Stimulated activated naive CD4-positive, alpha-beta T cell (primary cell): ENCODE data around the gene SSBP4.

ENCODE experiments used
- DNase-seq, 6 experiments: peaks; one replicate each; lab custom pipeline; 2025; lab: John Stamatoyannopoulos, UW

SSBP4 gene

GRCh38 chr19:18420930-18421329 lies 1.7 kb downstream of the SSBP4 start:
- DNase-seq: no peak

DNA sequence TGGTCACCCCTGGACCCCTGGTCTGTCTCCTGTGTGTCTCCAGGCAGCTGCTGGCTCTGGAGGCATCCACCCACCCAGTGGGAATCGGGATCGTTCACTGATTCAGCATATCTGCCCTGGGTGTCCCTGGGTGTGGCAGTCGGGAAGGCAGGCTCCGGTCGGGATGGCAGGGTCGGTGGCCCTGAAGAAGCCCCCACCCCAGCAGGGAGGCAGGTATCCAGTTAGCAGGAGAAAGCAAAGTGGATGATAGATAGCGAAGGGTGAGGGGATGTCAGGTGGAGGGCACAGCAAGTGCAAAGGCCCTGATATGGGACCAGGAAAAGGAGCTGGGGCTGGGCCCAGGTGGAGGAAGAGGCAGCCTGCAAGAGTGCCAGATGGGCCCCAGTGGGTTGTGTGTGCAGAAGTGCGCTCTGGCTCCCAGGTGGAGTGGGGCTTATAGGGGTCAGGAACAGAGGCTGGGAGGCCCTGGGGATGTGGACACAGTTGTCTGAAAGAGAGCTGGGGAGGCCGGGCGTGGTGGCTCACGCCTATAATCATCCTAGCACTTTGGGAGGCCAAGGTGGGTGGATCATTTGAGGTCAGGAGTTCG lies 2.3 kb downstream of the SSBP4 start:
- no peak for DNase-seq

DNA sequence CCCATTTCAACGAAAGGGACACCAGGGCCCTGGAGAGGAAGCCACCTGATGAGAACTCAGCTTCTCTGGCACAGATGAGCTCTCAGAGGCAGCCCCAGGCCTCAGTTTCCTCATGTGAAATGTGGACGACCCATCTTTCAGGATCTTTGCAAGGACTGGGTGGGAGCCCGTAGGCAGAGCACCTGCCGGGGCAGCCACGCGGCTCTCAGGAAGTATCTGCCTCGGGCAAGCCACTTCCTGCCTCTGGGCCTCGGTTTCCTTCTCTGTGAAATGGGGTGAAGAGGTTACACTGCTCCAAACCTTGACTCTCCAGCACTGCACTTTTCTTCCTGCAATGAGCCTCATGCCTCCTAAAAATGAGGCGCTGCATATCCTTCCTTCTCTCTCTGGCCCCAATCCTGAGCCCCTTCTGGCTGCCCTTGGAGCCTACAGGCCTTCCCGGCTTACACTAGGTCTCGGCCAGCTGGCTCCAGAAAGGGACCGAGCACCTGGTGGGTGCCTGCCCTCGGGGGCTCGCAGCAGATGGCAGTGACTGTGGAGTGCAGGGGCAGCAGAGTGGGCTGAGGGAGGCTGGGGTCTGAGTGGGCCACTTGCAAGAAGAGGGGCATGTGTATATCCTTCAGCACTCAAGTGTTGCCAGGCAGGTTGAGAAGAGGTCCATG lies 3.5 kb downstream of the SSBP4 start:
- DNase-seq: no peak

- no peak for DNase-seq
These were observed 4.2 kb downstream of the SSBP4 start for GRCh38 chr19:18423258-18424020.

GRCh38 chr19:18424122-18424889 lies 5.1 kb downstream of the SSBP4 start:
- no peak for DNase-seq

DNA sequence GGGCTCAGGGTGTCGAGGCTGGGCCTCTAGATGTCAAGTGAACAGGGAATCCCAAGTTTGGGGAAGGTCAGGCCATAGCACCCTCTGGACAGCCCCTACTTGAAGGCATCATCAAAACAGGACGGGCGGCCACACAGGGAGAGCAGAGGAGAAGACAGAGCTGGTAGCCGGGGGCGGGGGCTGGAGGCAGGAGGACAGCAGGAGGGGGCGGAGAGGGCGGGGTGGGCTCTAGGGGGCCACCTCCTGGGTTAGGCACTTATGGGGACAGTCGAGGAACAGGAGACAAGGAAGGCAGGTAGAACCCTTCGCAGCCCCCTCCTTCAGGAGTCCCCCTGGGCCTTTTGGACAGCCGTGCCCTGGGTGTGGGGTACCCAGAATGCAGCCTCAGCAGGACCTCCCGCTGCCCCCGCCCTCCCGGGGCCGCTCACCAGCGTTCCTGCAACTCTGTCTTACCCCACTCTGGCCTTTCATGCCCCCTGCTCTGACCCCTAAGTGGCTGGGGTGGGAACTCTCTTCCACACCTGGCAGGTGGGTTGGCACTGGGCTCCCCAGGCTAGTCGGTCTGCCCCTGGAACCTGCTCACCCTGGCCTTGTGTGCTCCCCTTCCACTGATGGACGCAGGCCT lies 5.8 kb downstream of the SSBP4 start:
- DNase-seq: no peak

DNA sequence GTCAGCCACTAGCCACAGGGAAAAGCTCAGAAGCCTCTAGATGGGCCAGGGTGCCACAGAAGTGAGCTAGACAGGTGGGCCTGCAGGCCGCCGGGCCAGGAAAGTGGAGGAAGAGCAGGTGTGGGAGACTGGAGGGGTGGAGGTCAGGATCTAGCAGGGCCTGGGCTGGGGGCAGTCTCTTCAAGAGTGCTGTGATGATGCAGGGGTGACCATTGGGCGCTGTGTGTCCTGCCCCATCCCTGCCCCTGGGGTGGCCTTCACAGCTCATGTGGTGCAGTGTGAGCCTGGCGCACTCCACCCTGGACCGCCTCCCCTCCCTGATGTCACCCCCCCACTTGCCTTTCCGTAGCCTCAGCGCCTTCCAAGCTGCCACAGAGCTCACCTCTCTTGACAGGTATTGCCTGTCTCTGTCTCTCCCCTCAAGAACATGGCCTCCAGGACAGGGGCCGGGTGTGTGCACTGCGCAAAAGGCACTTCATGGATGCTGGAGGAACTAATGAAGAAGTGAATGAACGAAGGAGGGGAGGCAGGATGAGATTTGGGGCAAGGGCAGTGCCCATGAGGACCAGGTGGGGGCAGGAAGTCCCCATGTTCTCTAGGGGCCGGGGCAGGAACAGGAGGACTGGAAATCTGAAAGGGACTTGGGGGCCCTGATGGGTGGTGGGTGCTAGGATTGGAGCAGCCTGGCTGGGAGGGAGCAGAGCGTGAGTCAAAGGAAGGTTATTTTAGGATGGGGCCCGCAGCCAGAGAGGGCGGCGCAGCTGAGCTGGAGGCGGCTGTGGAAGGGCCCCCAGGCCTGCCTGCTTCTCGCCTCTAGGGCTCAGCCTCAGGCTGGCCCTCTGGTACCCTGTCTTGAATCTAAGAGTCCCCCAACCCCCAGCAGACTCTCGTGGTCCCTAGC lies 6.6 kb downstream of the SSBP4 start:
- no peak for DNase-seq

GRCh38 chr19:18426416-18426767 lies 7.2 kb downstream of the SSBP4 start:
- no peak for DNase-seq

GRCh38 chr19:18427080-18427742 lies 8.0 kb downstream of the SSBP4 start:
- no peak for DNase-seq

GRCh38 chr19:18427743-18428113 lies 8.5 kb downstream of the SSBP4 start:
- no peak for DNase-seq

DNA sequence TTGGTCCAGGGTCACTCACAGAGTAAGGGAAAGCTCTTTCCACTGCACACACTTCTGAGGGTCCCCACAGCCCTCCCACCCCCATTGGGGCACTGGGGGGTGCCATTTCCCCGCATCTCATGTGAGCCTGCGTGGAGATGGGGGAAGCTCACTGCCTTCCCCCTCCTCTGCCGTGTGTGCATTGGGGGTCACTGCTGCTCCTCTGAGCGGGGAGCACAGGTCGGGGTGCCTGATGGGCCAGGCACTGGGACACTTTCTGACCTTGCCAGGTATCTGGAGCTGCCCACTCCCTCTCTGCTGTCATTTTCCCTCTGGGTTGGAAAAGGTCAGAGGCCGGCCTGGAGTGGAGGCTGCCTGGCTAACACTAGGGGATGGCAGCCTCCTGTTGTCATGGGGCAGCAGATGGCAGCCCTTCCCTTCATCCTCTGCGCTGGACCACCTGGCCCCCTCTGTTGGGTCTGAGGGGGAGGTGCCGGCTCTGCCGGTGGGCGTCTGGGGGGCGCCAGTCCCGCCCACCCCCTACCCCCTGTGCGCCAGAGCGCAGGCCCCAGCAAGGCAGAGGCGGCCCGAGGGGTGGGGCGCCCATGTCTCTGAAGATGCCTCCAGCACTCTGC lies 9.1 kb downstream of the SSBP4 start:
- DNase-seq: no peak

DNA sequence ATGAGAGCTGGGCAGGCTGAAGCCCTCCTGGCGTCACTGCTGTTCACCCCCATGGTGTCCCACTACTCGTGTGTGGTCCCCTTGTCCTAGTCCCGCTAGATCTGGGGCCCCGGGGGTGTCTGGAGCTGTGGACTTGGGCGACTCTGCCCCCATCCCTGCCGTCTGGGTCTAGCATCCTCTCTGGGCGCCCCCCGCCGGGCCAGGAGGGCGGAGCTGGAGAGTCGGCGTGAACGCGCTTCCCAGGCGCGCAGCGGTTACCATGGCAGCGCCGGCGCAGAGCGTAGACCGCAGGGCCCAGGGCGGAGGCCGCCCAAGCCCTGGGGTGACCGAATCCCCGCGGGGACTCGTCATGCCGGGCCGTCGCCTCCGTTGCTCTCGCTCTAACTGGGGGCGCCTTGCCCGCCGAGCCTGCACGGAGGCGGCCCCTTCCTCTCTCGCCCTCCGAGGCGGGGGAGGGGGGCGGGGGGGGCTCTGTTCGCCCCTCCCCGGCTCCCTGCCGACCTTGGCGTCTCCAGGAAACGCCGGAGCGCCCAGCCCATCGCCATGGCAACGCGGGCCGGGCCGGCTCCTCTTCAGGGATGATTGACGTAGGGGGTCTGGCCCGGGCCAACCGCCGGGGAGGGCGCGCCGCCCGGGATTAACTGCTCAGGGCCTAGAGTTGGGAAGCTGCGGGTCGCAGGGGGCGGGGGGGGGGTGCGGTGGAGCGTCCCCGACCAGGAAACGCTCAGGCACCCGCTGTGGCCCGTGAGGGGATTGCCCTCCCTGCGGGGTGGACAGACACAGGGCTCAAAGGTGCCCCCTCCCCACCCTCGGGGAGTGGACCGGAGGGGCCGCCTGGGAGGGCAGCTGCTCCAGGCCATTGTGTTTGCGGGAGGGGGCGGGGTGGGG lies 9.8 kb downstream of the SSBP4 start:
- peak; percentile 77 to 82 (median 80) for DNase-seq

- peak in 1 of 6 experiments; percentile 30 for DNase-seq
These were observed 10.7 kb downstream of the SSBP4 start for GRCh38 chr19:18429717-18430416.

DNA sequence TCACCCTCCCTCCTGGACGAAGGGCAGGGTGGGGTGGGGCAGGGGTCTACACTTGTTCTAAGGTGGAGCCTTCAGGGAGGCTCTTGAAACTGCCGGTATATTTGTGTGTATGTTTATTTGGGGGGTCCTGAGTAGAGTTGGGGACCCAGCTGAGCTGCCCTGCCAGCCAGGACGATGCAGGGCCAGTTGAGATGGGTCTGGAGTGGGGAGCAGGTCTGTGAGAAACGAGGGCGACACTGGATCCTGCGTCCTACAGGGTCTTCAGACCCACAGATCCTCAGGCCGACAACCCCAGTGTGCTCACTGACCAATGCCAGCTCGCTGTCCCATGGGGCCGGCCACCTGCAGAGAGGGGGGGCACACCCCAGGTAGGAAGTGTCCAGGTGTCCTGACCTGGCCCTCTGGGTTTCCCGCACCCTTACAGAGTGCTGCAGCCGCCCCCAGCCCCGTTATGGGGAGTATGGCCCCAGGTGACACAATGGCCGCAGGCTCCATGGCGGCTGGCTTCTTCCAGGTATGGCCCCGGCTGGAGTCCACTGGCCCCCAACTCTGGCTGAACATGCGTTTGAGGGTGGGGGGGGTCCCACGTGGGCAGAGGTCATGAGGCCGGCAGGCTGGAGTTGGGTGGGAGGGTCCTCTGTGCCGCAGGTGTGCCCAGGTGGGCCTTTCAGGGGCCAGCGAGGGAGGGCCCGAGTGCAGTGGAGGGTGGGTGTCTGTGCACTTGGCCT lies 11.4 kb downstream of the SSBP4 start:
- no peak for DNase-seq

GRCh38 chr19:18431351-18432197 lies 12.4 kb downstream of the SSBP4 start:
- no peak for DNase-seq

GRCh38 chr19:18432275-18433014 lies 13.2 kb downstream of the SSBP4 start:
- DNase-seq: no peak
